PC-3 (cell line): Measurements from ENCODE around the gene ATP8A2. TPM values are rescaled to one million over a fixed set of nuclear protein-coding genes. Genes with fewer than 3 reads are reported as not detected.

ENCODE experiments used
- ATAC-seq: fragments of 200-7000 bp; cut with Tn5 transposase; 2 replicates; pipeline ENCODE4 v1.9.1; 2020; ENCODE audit warnings: mild to moderate bottlenecking, moderate library complexity
- BruUV-seq: library from RNA; stranded (reverse); fragments of 400-500 nt; replicated peaks from 2 replicates; lab custom pipeline; 2021; lab: Mats Ljungman, UMichigan
- CTCF ChIA-PET: fragments of 300-600 bp; sonication (Branson Sonifier 250); formaldehyde crosslinking; loops from one replicate; lab custom pipeline; 2022; ENCODE audit warnings: antibody characterized with exemption; lab: Charles Lee
- POLR2A ChIA-PET: fragments of 300-600 bp; sonication (Branson Sonifier 250); formaldehyde crosslinking; loops from one replicate; lab custom pipeline; 2022; ENCODE audit warnings: antibody characterized with exemption; ENCODE audit not compliant: unreplicated experiment; lab: Charles Lee
- DNase-seq: peaks from one replicate; pipeline ENCODE4 v3.0.0-alpha.2; 2015
- H2AFZ ChIP-seq: fragments of 300-600 bp; sonication (generic); 2 replicates; pipeline ENCODE4 v1.6.0; 2016; ENCODE audit warnings: antibody characterized with exemption, low read length
- H3F3A ChIP-seq: fragments of 300-600 bp; sonication (generic); one replicate; pipeline ENCODE4 v1.6.0; 2017; ENCODE audit warnings: antibody characterized with exemption, low read length, control low read depth, mild to moderate bottlenecking; ENCODE audit not compliant: unreplicated experiment
- H3K27ac ChIP-seq: fragments of 300-600 bp; sonication (generic); 2 replicates; pipeline ENCODE4 v1.5.1; 2016; ENCODE audit warnings: mild to moderate bottlenecking, low read length
- H3K27me3 ChIP-seq: fragments of 300-600 bp; sonication (generic); 2 replicates; pipeline ENCODE4 v1.6.1; 2016; ENCODE audit warnings: low read length, mixed read lengths
- H3K36me3 ChIP-seq: fragments of 300-600 bp; sonication (generic); 2 replicates; pipeline ENCODE4 v1.6.1; 2016; ENCODE audit warnings: low read depth, mixed run types, low read length, mixed read lengths
- H3K4me1 ChIP-seq: fragments of 300-600 bp; sonication (generic); 2 replicates; pipeline ENCODE4 v1.5.1; 2016; ENCODE audit warnings: low read length; ENCODE audit not compliant: insufficient read depth
- H3K4me2 ChIP-seq: fragments of 300-600 bp; sonication (generic); 2 replicates; pipeline ENCODE4 v1.6.0; 2016; ENCODE audit warnings: low read length
- H3K4me3 ChIP-seq: fragments of 300-600 bp; sonication (generic); 2 replicates; pipeline ENCODE4 v1.5.1; 2016; ENCODE audit warnings: mild to moderate bottlenecking, low read length, mixed read lengths
- H3K79me2 ChIP-seq: fragments of 300-600 bp; sonication (generic); 2 replicates; pipeline ENCODE4 v1.6.1; 2017; ENCODE audit warnings: low read length, mixed read lengths
- H3K9ac ChIP-seq: fragments of 300-600 bp; sonication (generic); 2 replicates; pipeline ENCODE4 v1.6.0; 2016; ENCODE audit warnings: mild to moderate bottlenecking, low read length
- H3K9me2 ChIP-seq: fragments of 300-600 bp; sonication (generic); replicated peaks from 2 replicates; pipeline ENCODE4 v1.6.1; 2016; ENCODE audit warnings: mixed run types, low read length, mixed read lengths
- H3K9me3 ChIP-seq: fragments of 300-600 bp; sonication (generic); 2 replicates; pipeline ENCODE4 v1.6.1; 2016; ENCODE audit warnings: low read length, mixed read lengths
- H4K20me1 ChIP-seq: fragments of 300-600 bp; sonication (generic); 2 replicates; pipeline ENCODE4 v1.6.1; 2016; ENCODE audit warnings: low read length, mixed read lengths
- CTCF ChIP-seq: fragments of 300-600 bp; sonication (generic); conservative IDR thresholded peaks from 2 replicates; pipeline ENCODE4 v1.5.1; 2017; ENCODE audit warnings: antibody characterized with exemption, low read depth, mild to moderate bottlenecking, low read length
- EZH2 ChIP-seq: fragments of 300-600 bp; sonication (generic); IDR thresholded peaks from one replicate; pipeline ENCODE4 v1.6.1; 2017; ENCODE audit warnings: antibody characterized with exemption, mild to moderate bottlenecking, low read length; ENCODE audit not compliant: unreplicated experiment
- EZH2phosphoT487 ChIP-seq: fragments of 300-600 bp; sonication (generic); IDR thresholded peaks from 2 replicates; pipeline ENCODE4 v1.6.1; 2018; ENCODE audit warnings: mild to moderate bottlenecking, antibody characterized with exemption, low read length, borderline replicate concordance
- intact Hi-C: fragments of 100-400 bp; cut with micrococcal nuclease; formaldehyde crosslinking; loops from 2 replicates; pipeline ENCODE4 v1.9.0; 2023
- total RNA-seq: library from RNA; depleted of rRNA; stranded (reverse); fragments of >200 nt; gene quantifications from 2 replicates; pipeline ENCODE4 v1.2.3, GENCODE V29; 2014

ATP8A2 gene
- total RNA-seq, 1 experiment from 2014 or later, result 0.04 TPM

DNA sequence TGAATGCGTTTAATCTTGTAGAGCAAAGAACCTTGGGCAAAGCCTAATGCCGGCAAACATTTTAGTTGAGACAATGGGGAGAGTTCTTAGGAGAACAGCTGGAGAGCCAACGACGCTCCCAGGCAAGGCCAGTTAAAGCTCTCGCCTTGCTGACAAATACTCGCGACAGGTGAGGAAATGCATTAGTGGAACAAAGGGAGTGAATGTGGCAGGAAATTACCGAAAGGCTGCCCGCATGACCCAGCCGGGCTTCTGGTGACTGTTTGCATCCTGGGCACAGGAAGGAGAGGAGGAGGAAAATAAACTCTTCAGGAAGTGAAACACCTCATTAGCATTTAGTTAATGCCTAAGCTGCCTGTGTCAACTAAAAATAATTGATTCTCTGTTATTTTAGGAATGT is 605.4 kb downstream of the ATP8A2 start:
- Histone ChIP-seq H3K4me1 (peaks cover 4% of the 10 kb centered on the region; the same call in 1 of the 2 replicates), H3K36me3 (no peaks in the 10 kb centered on the region), H3K27me3 (no peaks in the 10 kb centered on the region), H3K79me2 (no peaks in the 10 kb centered on the region), H2AFZ (no peak overlapping the region), H3K27ac (no peak overlapping the region), H3K9ac (no peak overlapping the region), H3K4me3 (no peak overlapping the region), H3K9me2 (no peaks in the 10 kb centered on the region), H4K20me1 (no peaks in the 10 kb centered on the region), H3K4me2 (no peak overlapping the region), H3K9me3 (no peaks in the 10 kb centered on the region), H3F3A (no peaks in the 10 kb centered on the region)
- ATAC-seq (peak; percentile 61), DNase-seq (no peak)
- BruUV-seq, result no TSS peak
- CTCF ChIA-PET, result no interaction called here
- intact Hi-C loops, result no loop called here
- TF ChIP-seq EZH2phosphoT487 (no peak), EZH2 (no peak), CTCF (no peak)
- POLR2A ChIA-PET, result no interaction called here

- CTCF ChIA-PET, result no interaction called here
- DNase-seq (no peak), ATAC-seq (no peak)
- Histone ChIP-seq H2AFZ (no peak overlapping the region), H3K4me3 (no peak overlapping the region), H3K4me1 (peaks cover 4% of the 10 kb centered on the region; the same call in 1 of the 2 replicates), H3K4me2 (no peak overlapping the region), H3K36me3 (no peaks in the 10 kb centered on the region), H4K20me1 (no peaks in the 10 kb centered on the region), H3K27ac (no peak overlapping the region), H3K9ac (no peak overlapping the region), H3K9me2 (no peaks in the 10 kb centered on the region), H3K9me3 (no peaks in the 10 kb centered on the region), H3K27me3 (no peaks in the 10 kb centered on the region), H3K79me2 (no peaks in the 10 kb centered on the region), H3F3A (no peaks in the 10 kb centered on the region)
- POLR2A ChIA-PET, result no interaction called here
- TF ChIP-seq CTCF (no peak), EZH2phosphoT487 (no peak), EZH2 (no peak)
- intact Hi-C loops, result no loop called here
- BruUV-seq, result no TSS peak
Observed at GRCh38 chr13:25977671-25978070, 605.9 kb downstream of the ATP8A2 start.

- intact Hi-C loops, result no loop called here
- no TSS peak for BruUV-seq
- TF ChIP-seq EZH2 (no peak), EZH2phosphoT487 (no peak), CTCF (no peak)
Observed at GRCh38 chr13:25978961-25979360, 607.2 kb downstream of the ATP8A2 start.

More at GRCh38 chr13:25978961-25979360, 607.2 kb downstream of the ATP8A2 start:
- Histone ChIP-seq H4K20me1 (no peaks in the 10 kb centered on the region), H3K79me2 (no peaks in the 10 kb centered on the region), H3K9me3 (no peaks in the 10 kb centered on the region), H3K27me3 (no peaks in the 10 kb centered on the region), H3K36me3 (no peaks in the 10 kb centered on the region), H2AFZ (no peak overlapping the region), H3K4me1 (peaks cover 4% of the 10 kb centered on the region; the same call in 1 of the 2 replicates), H3K9ac (no peak overlapping the region), H3F3A (no peaks in the 10 kb centered on the region), H3K4me2 (no peak overlapping the region), H3K9me2 (no peaks in the 10 kb centered on the region), H3K4me3 (no peak overlapping the region), H3K27ac (no peak overlapping the region)
- POLR2A ChIA-PET, result no interaction called here
- DNase-seq (no peak), ATAC-seq (no peak)
- CTCF ChIA-PET, result no interaction called here
